ENCODE data around the gene HSP90AA1.

Gene HSP90AA1

GRCh38 chr14:102063808-102064429 is 22.9 kb downstream of the HSP90AA1 start:
- DNase-seq = no peak

- peak; percentile 52 for DNase-seq
Observed at GRCh38 chr14:102063109-102063807, 23.6 kb downstream of the HSP90AA1 start.

- DNase-seq = no peak
Observed at GRCh38 chr14:102058961-102059360, 27.9 kb downstream of the HSP90AA1 start.

- DNase-seq = no peak
Observed at GRCh38 chr14:102058146-102058545, 28.7 kb downstream of the HSP90AA1 start.

GRCh38 chr14:102057480-102058114 is 29.2 kb downstream of the HSP90AA1 start:
- DNase-seq = no peak

GRCh38 chr14:102056694-102057442 is 30.0 kb downstream of the HSP90AA1 start:
- DNase-seq = no peak

GRCh38 chr14:102055181-102055901 is 31.5 kb downstream of the HSP90AA1 start:
- no peak for DNase-seq

GRCh38 chr14:102052522-102052921 is 34.3 kb downstream of the HSP90AA1 start:
- no peak for DNase-seq

GRCh38 chr14:102050625-102051024 is 36.2 kb downstream of the HSP90AA1 start:
- no peak for DNase-seq

GRCh38 chr14:102050026-102050405 is 36.8 kb downstream of the HSP90AA1 start:
- no peak for DNase-seq

GRCh38 chr14:102049258-102050025 is 37.4 kb downstream of the HSP90AA1 start:
- DNase-seq = no peak

- no peak for DNase-seq
Observed at GRCh38 chr14:102047808-102048540, 38.9 kb downstream of the HSP90AA1 start.

GRCh38 chr14:102046337-102047278 is 40.2 kb downstream of the HSP90AA1 start:
- peak; percentile 87 for DNase-seq

- no peak for DNase-seq
Observed at GRCh38 chr14:102044566-102044965, 42.3 kb downstream of the HSP90AA1 start.

GRCh38 chr14:102043251-102044025 is 43.4 kb downstream of the HSP90AA1 start:
- no peak for DNase-seq

GRCh38 chr14:102042699-102043098 is 44.1 kb downstream of the HSP90AA1 start:
- no peak for DNase-seq

- DNase-seq = no peak
Observed at GRCh38 chr14:102040153-102040552, 46.7 kb downstream of the HSP90AA1 start.

GRCh38 chr14:102039157-102039556 is 47.7 kb downstream of the HSP90AA1 start:
- DNase-seq = no peak

GRCh38 chr14:102037686-102038085 is 49.2 kb downstream of the HSP90AA1 start:
- DNase-seq = no peak
